ENCODE results near the gene SDK1. TPM values are rescaled to one million over a fixed set of nuclear protein-coding genes. Genes with fewer than 3 reads are reported as not detected.

SDK1 gene
- total RNA-seq, 1 donor from 2014 or later: 5.4 TPM

DNA sequence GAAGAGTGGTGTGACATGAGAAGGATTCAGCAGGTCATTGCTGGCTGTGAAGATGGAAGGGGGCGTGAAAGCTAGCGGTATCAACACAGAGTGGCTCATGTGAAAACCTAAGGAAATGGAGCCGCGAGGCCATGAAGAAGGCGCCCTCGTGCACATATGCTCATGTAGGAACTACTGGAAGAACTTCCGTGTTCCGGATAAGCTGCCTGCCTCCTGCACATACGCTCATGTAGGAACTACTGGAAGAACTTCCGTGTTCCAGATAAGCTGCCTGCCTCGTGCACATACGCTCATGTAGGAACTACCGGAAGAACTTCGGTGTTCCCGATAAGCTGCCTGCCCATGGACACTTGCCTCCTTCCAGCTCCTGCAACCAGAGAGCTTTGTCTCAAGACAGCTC lies 179.1 kb downstream of the SDK1 start:
- TF ChIP-seq CTCF (IDR thresholded peaks at IDR 0.05): no peak
- no peaks in the 10 kb centered on the region for H3K27me3 Mint-ChIP-seq (ENCODE audit: unreplicated experiment)

DNA sequence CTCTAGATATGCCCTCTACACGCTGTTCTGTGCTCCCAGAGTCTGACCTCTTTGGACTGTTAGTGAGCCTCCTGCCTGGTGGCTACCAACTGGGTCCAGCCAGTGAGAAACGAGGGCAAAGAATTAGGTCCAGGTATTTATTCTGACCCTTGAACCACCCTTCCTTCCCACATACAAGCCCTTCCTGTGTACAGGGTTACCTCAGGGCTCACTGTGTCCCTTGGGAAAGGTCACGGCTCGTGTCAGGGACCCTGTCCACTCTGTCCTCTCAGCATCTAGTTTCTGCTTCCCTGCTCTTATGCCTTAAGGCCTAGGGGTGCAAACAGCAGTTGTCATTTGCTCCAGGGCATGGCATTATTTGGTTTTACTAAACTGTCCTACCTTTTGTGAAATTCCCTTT lies 180.4 kb downstream of the SDK1 start:
- no peak overlapping the region for H3K4me3 Mint-ChIP-seq (ENCODE audit: unreplicated experiment)
- peaks cover 1% of the 10 kb centered on the region for H3K36me3 Mint-ChIP-seq (ENCODE audit: unreplicated experiment)
- peaks cover 6% of the 10 kb centered on the region for H3K4me1 Mint-ChIP-seq (ENCODE audit: unreplicated experiment)
- H3K27me3 Mint-ChIP-seq (ENCODE audit: unreplicated experiment): no peaks in the 10 kb centered on the region
- no peak for TF ChIP-seq CTCF (IDR thresholded peaks at IDR 0.05)
- no peak for DNase-seq (ENCODE audit: extremely low spot score, unreplicated experiment)
- peaks cover 6% of the 10 kb centered on the region for H3K9me3 Mint-ChIP-seq (ENCODE audit: unreplicated experiment)
- no peak overlapping the region for H3K27ac Mint-ChIP-seq (ENCODE audit: unreplicated experiment)

More for the DNA sequence above, 179.1 kb downstream of the SDK1 start:
- no peak for DNase-seq (ENCODE audit: extremely low spot score, unreplicated experiment)
- Mint-ChIP-seq H3K27ac (ENCODE audit: unreplicated experiment) (no peak overlapping the region), H3K4me3 (ENCODE audit: unreplicated experiment) (no peak overlapping the region), H3K36me3 (ENCODE audit: unreplicated experiment) (no peaks in the 10 kb centered on the region), H3K4me1 (ENCODE audit: unreplicated experiment) (peaks cover 6% of the 10 kb centered on the region), H3K9me3 (ENCODE audit: unreplicated experiment) (no peaks in the 10 kb centered on the region)

- peaks cover 2% of the 10 kb centered on the region for H3K36me3 Mint-ChIP-seq (ENCODE audit: unreplicated experiment)
- no peaks in the 10 kb centered on the region for H3K27me3 Mint-ChIP-seq (ENCODE audit: unreplicated experiment)
- peaks cover 7% of the 10 kb centered on the region for H3K9me3 Mint-ChIP-seq (ENCODE audit: unreplicated experiment)
- TF ChIP-seq CTCF (IDR thresholded peaks at IDR 0.05): peak; percentile 68
- H3K4me3 Mint-ChIP-seq (ENCODE audit: unreplicated experiment): no peak overlapping the region
- DNase-seq (ENCODE audit: extremely low spot score, unreplicated experiment): no peak
- H3K4me1 Mint-ChIP-seq (ENCODE audit: unreplicated experiment): peaks cover 6% of the 10 kb centered on the region
- H3K27ac Mint-ChIP-seq (ENCODE audit: unreplicated experiment): no peak overlapping the region
Observed at GRCh38 chr7:3482147-3482921, 181.3 kb downstream of the SDK1 start.

GRCh38 chr7:3486841-3487240 lies 185.8 kb downstream of the SDK1 start:
- peaks cover 7% of the 10 kb centered on the region for H3K9me3 Mint-ChIP-seq (ENCODE audit: unreplicated experiment)
- peaks cover 7% of the 10 kb centered on the region for H3K4me1 Mint-ChIP-seq (ENCODE audit: unreplicated experiment)
- H3K4me3 Mint-ChIP-seq (ENCODE audit: unreplicated experiment): no peak overlapping the region
- H3K27ac Mint-ChIP-seq (ENCODE audit: unreplicated experiment): no peak overlapping the region
- H3K36me3 Mint-ChIP-seq (ENCODE audit: unreplicated experiment): peaks cover 2% of the 10 kb centered on the region
- no peak for DNase-seq (ENCODE audit: extremely low spot score, unreplicated experiment)
- no peak for TF ChIP-seq CTCF (IDR thresholded peaks at IDR 0.05)
- no peaks in the 10 kb centered on the region for H3K27me3 Mint-ChIP-seq (ENCODE audit: unreplicated experiment)

GRCh38 chr7:3488829-3489228 lies 187.8 kb downstream of the SDK1 start:
- TF ChIP-seq CTCF (IDR thresholded peaks at IDR 0.05): no peak
- DNase-seq (ENCODE audit: extremely low spot score, unreplicated experiment): no peak
- H3K27ac Mint-ChIP-seq (ENCODE audit: unreplicated experiment): no peak overlapping the region
- peaks cover 13% of the 10 kb centered on the region for H3K4me1 Mint-ChIP-seq (ENCODE audit: unreplicated experiment)
- H3K9me3 Mint-ChIP-seq (ENCODE audit: unreplicated experiment): peaks cover 7% of the 10 kb centered on the region
- H3K27me3 Mint-ChIP-seq (ENCODE audit: unreplicated experiment): no peaks in the 10 kb centered on the region
- H3K4me3 Mint-ChIP-seq (ENCODE audit: unreplicated experiment): no peak overlapping the region
- H3K36me3 Mint-ChIP-seq (ENCODE audit: unreplicated experiment): peaks cover 2% of the 10 kb centered on the region

Data from osteocyte (in vitro differentiated cells).